NCI-H2171 treated with DMSO at 0.1 percent for 48 hours (cell line): Measurements from ENCODE around the gene TOM1L1.

Experiments
- DNase-seq: peaks from one replicate; lab custom pipeline; 2025; lab: John Stamatoyannopoulos, UW

TOM1L1 gene

DNA sequence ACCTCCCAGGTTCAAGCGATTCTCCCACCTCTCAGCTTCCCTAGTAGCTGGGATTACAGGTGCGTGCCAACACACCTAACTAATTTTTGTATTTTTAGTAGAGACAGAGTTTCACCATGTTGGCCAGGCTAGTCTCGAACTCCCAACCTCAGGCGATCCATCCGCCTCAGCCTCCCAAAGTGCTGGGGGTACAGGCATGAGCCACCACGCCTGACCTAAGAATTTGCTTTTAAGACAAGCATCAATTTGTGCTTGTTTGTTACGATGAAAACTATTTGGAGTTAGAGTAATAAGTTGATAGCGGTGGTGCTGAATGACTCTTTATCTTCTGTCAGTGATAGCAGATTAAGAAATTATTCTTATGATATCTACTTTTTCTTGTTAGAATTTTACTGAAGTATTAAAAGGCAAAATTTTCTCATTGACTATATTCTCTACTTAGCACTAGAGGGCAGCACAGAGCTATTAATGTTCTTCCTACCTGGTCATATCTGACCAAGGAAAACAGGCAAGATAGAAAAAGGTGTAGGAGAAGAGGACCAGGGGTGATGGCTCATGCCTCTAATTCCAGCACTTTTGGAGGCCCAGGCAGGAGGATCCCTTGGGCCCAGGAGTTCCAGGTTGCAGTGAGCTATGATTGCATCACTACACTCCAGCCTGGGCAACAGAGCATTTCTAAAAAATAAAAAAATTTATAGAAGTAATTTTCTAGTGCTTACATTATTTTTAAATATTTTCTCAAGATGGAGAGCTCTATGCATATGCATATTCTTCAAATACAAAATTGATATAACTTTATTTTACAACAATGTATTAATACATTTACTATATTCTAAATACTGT lies 92.4 kb downstream of the TOM1L1 start:
- DNase-seq = peak; percentile 78

GRCh38 chr17:54996441-54996840 lies 95.8 kb downstream of the TOM1L1 start:
- no peak for DNase-seq

GRCh38 chr17:55002458-55002857 lies 101.8 kb downstream of the TOM1L1 start:
- DNase-seq = no peak

DNA sequence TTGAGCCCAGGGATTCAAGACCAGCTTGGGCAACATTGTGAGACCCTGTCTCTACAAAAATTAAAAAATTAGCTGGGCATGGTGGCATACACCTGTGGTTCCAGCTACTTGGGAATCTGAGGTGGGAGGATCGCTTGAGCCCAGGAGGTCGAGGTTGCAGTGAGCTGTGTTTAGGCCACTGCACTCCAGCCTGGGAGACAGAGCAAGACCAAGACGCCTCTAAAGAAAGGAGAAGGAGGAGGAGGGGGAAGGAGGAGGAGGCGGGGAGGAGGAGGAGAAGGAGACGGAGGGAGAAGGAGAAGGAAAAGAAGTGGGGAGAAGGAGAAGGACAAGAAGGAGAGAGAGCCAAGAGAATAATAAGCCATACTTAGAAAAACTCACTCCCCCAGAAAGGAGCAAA lies 103.8 kb downstream of the TOM1L1 start:
- no peak for DNase-seq

DNA sequence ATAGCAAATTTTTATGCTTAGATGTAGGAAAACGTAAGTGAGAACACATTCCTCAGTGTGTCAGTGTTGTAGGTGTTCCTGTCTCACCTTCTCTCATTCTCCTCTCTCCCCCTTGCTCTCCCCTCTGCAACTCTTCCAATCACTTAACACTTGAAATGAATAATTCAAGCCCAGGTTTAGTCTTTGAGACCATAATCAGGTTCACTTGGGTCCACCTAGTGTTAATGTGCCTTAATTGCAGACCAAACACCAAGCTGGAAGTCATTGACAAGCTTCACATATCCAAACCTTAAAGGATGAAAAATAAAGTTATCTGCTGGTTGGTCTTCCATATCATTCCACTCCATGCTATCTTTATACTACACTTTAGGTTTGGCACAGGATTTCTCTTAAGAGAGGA lies 104.9 kb downstream of the TOM1L1 start:
- peak; percentile 0 for DNase-seq
